K562 (cell line): ENCODE measurements around the gene FSCN2. TPM values are rescaled to one million over a fixed set of nuclear protein-coding genes. Genes with fewer than 3 reads are reported as not detected.

Source experiments
- ATAC-seq: fragments of 200-7000 bp; cut with Tn5 transposase; 3 replicates; pipeline ENCODE4 v1.9.1; 2020; ENCODE audit warnings: moderate library complexity
- BruUV-seq: library from RNA; stranded (reverse); fragments of 400-500 nt; replicated peaks from 2 replicates; lab custom pipeline; 2021; lab: Mats Ljungman, UMichigan
- CTCF ChIA-PET: fragments of 300-600 bp; formaldehyde crosslinking; extraction: SDS; loops from one replicate; lab custom pipeline; 2021; ENCODE audit warnings: low intra/inter-chr PET ratio; lab: Yijun Ruan, JAX
- POLR2A ChIA-PET: fragments of 300-600, 350-650 bp; sonication (Branson Sonifier 250); formaldehyde crosslinking; extraction: SDS; loops from one replicate; lab custom pipeline; 2021; ENCODE audit warnings: antibody characterized with exemption, inconsistent platforms; lab: Yijun Ruan, JAX
- DNase-seq, 4 experiments: peaks; one replicate each; pipeline versions ENCODE4 v3.0.0 to v3.0.0-alpha.2; 2011 to 2018; ENCODE audit warnings: low spot score in 3 of 4, mixed read lengths in 3 of 4; ENCODE audit errors: extremely low read depth in 1 of 4
- FAIRE-seq: peaks from 2 replicates; lab custom pipeline; 2011; peaks lifted over from hg19 to GRCh38; lab: Jason Lieb, UNC
- H2AFZ ChIP-seq: 2 replicates; pipeline ENCODE4 v1.6.0; 2011; ENCODE audit warnings: low read depth, low read length, control low read depth, inconsistent platforms
- H3K27ac ChIP-seq: fragments of 200-600 bp; 3 replicates; pipeline ENCODE4 v1.8.0; 2011; ENCODE audit warnings: low read depth, mild to moderate bottlenecking, control low read depth, inconsistent platforms, low read length, moderate library complexity, mixed read lengths; ENCODE audit errors: extremely low read depth
- H3K27me3 ChIP-seq, 2 experiments: fragments of 300-600 bp in 1 of 2; 2 replicates in 1 of 2; 3 replicates in 1 of 2; pipeline versions ENCODE4 v1.6.0 to v1.8.0; 2011; ENCODE audit warnings: inconsistent platforms in 2 of 2, low read length in 2 of 2, mild to moderate bottlenecking in 1 of 2, mixed read lengths in 1 of 2, moderate library complexity in 1 of 2; ENCODE audit not compliant: control insufficient read depth in 2 of 2, insufficient read depth in 2 of 2
- H3K36me3 ChIP-seq: fragments of 300-600 bp; 3 replicates; pipeline ENCODE4 v1.8.0; 2011; ENCODE audit warnings: mild to moderate bottlenecking, low read length, inconsistent platforms; ENCODE audit not compliant: control insufficient read depth, insufficient read depth
- H3K4me1 ChIP-seq, 2 experiments: fragments of 200-600 bp in 1 of 2; replicated peaks in 1 of 2; 2 replicates in 1 of 2; 3 replicates in 1 of 2; pipeline versions ENCODE4 v1.5.1 to v1.8.0; 2011; ENCODE audit warnings: inconsistent platforms in 2 of 2, low read length in 2 of 2, mild to moderate bottlenecking in 1 of 2, mixed read lengths in 1 of 2, moderate library complexity in 1 of 2; ENCODE audit not compliant: control insufficient read depth in 2 of 2, insufficient read depth in 2 of 2
- H3K4me2 ChIP-seq: 2 replicates; pipeline ENCODE4 v1.6.1; 2011; ENCODE audit warnings: low read length, control low read depth, inconsistent platforms, mixed read lengths; ENCODE audit not compliant: insufficient read depth
- H3K4me3 ChIP-seq: fragments of 200-600 bp; sonication (generic), shearing (Covaris generic); 2 replicates; pipeline ENCODE4 v1.5.1; 2016; ENCODE audit warnings: control low read depth, inconsistent platforms
- H3K79me2 ChIP-seq: fragments of 200-600 bp; 3 replicates; pipeline ENCODE4 v1.8.0; 2011; ENCODE audit warnings: low read length, inconsistent platforms; ENCODE audit not compliant: control insufficient read depth, insufficient read depth
- H3K9ac ChIP-seq, 2 experiments: 2 replicates each; pipeline versions ENCODE4 v1.6.0 to v1.6.1; 2011; ENCODE audit warnings: low read depth in 2 of 2, low read length in 2 of 2, control low read depth in 1 of 2, inconsistent platforms in 1 of 2, mild to moderate bottlenecking in 1 of 2, mixed read lengths in 1 of 2; ENCODE audit not compliant: insufficient read depth in 1 of 2
- H3K9me1 ChIP-seq: one replicate; pipeline ENCODE4 v1.6.0; 2011; ENCODE audit warnings: inconsistent platforms, mild to moderate bottlenecking, low read length, moderate library complexity; ENCODE audit not compliant: control insufficient read depth, insufficient read depth
- H3K9me3 ChIP-seq: replicated peaks from 2 replicates; pipeline ENCODE4 v1.5.1; 2011; ENCODE audit warnings: low read depth, low read length, inconsistent platforms; ENCODE audit not compliant: control insufficient read depth, insufficient read depth
- H4K20me1 ChIP-seq: replicated peaks from 2 replicates; pipeline ENCODE4 v1.6.1; 2011; ENCODE audit warnings: low read length, inconsistent platforms, mixed read lengths; ENCODE audit not compliant: control insufficient read depth, insufficient read depth
- ADNP ChIP-seq: fragments of 200-800 bp; sonication (Bioruptor generic); IDR thresholded peaks from 2 replicates; pipeline ENCODE4 v1.6.1; 2016; ENCODE audit warnings: missing genetic modification characterization, missing compliant biosample characterization
- AFF4 ChIP-seq: sonication (generic); formaldehyde crosslinking; IDR thresholded peaks from 2 replicates; pipeline ENCODE4 v1.8.0; 2023; ENCODE audit warnings: mild to moderate bottlenecking, missing genetic modification reagents
- CTBP1 ChIP-seq: fragments of 450-650 bp; IDR thresholded peaks from 2 replicates; pipeline ENCODE4 v1.6.1; 2016; ENCODE audit warnings: borderline replicate concordance
- HDGF ChIP-seq: fragments of 450-650 bp; IDR thresholded peaks from 2 replicates; pipeline ENCODE4 v1.6.1; 2016
- HIVEP1 ChIP-seq: fragments of 250-450 bp; sonication (Bioruptor Pico); IDR thresholded peaks from 2 replicates; pipeline ENCODE4 v1.4.0; 2020; ENCODE audit warnings: mild to moderate bottlenecking
- MTF1 ChIP-seq: fragments of 250-450 bp; sonication (Bioruptor Pico); IDR thresholded peaks from 2 replicates; pipeline ENCODE4 v1.9.0; 2021; ENCODE audit warnings: moderate library complexity, mild to moderate bottlenecking, inconsistent platforms, borderline replicate concordance
- POLR2B ChIP-seq: fragments of 450-650 bp; IDR thresholded peaks from 2 replicates; pipeline ENCODE4 v1.6.1; 2018; ENCODE audit warnings: low read depth; ENCODE audit not compliant: partially characterized antibody
- POLR2G ChIP-seq: fragments of 200-400 bp; formaldehyde crosslinking; IDR thresholded peaks from 2 replicates; pipeline ENCODE4 v1.6.1; 2017; ENCODE audit warnings: low read depth, mild to moderate bottlenecking, antibody characterized with exemption, low read length, moderate library complexity
- PRMT5 ChIP-seq: sonication (generic); formaldehyde crosslinking; IDR thresholded peaks from 2 replicates; pipeline ENCODE4 v1.5.0; 2020; ENCODE audit warnings: missing genetic modification reagents
- SP1 ChIP-seq: sonication (generic); formaldehyde crosslinking; IDR thresholded peaks from 2 replicates; pipeline ENCODE4 v1.8.1; 2022; ENCODE audit warnings: mild to moderate bottlenecking, missing genetic modification reagents
- ZC3H4 ChIP-seq: sonication (generic); formaldehyde crosslinking; IDR thresholded peaks from 2 replicates; pipeline ENCODE4 v1.9.0; 2021; ENCODE audit warnings: missing genetic modification reagents, borderline replicate concordance
- ZFP30 ChIP-seq: fragments of 250-450 bp; sonication (Bioruptor Pico); IDR thresholded peaks from 2 replicates; pipeline ENCODE4 v1.8.0; 2022; ENCODE audit warnings: moderate library complexity, mild to moderate bottlenecking, inconsistent platforms, borderline replicate concordance
- ZNF143 ChIP-seq: sonication (generic); formaldehyde crosslinking; IDR thresholded peaks from 2 replicates; pipeline ENCODE4 v1.9.0; 2022; ENCODE audit warnings: mild to moderate bottlenecking, missing genetic modification reagents
- ZNF431 ChIP-seq: sonication (generic); formaldehyde crosslinking; IDR thresholded peaks from 2 replicates; pipeline ENCODE4 v1.8.0; 2022; ENCODE audit warnings: mild to moderate bottlenecking, missing genetic modification reagents
- ZNF584 ChIP-seq: fragments of 200-800 bp; sonication (Bioruptor generic); IDR thresholded peaks from 2 replicates; pipeline ENCODE4 v1.6.1; 2016; ENCODE audit warnings: low read depth, mild to moderate bottlenecking, missing genetic modification characterization, missing compliant biosample characterization
- ZNF655 ChIP-seq: fragments of 250-450 bp; sonication (Bioruptor Pico); IDR thresholded peaks from 2 replicates; pipeline ENCODE4 v1.5.0; 2021
- ZNF696 ChIP-seq: fragments of 250-450 bp; sonication (Bioruptor Pico); conservative IDR thresholded peaks from 2 replicates; pipeline ENCODE4 v1.4.0; 2020; ENCODE audit warnings: mild to moderate bottlenecking, moderate library complexity
- WGBS: fragments of 100-300 bp; shearing (Covaris generic); methylation state at CpG from one replicate; pipeline ENCODE4 v1.1.6; 2016; ENCODE audit warnings: low coverage, mixed read lengths; ENCODE audit not compliant: insufficient coverage; ENCODE audit errors: missing lambda C conversion rate; 5-methylcytosine and 5-hydroxymethylcytosine counted together
- in situ Hi-C: fragments of 300-500 bp; cut with MboI; formaldehyde crosslinking; loops from 4 replicates; pipeline ENCODE4 v1.15.0; 2018; ENCODE audit warnings: inconsistent platforms, mixed read lengths
- intact Hi-C: fragments of 100-400 bp; cut with micrococcal nuclease; formaldehyde crosslinking; loops from 2 replicates; pipeline ENCODE4 v1.14.2; 2022
- polyA plus RNA-seq, 8 experiments: library from polyadenylated mRNA; depleted of rRNA in 4 of 8; stranded (reverse) in 5 of 8; unstranded in 3 of 8; fragments of >200 nt; fragmentation: Nextera tagmentation in 2 of 8; fragmentation: Illumina TruSeq in 1 of 8; extraction: Ambion mirVana in 2 of 8; extraction: Trizol in 1 of 8; gene quantifications; 2 replicates each; pipeline versions ENCODE4 v1.2.1 to v1.2.3, GENCODE V29; 2011 to 2014; ENCODE audit warnings: inconsistent platforms in 1 of 8, missing spikeins in 1 of 8
- total RNA-seq, 7 experiments: library from RNA; depleted of rRNA in 6 of 7; stranded (reverse); fragments of >200 nt in 6 of 7; fragmentation: Illumina TruSeq in 2 of 7; extraction: Trizol in 2 of 7; gene quantifications; 2 replicates each; pipeline versions ENCODE4 v1.2.1 to v1.2.3, GENCODE V29; 2011 to 2021; ENCODE audit warnings: low replicate concordance in 1 of 7

FSCN2 gene
- total and polyA plus RNA-seq, 9 of the 15 experiments (the other 6 are each of a cell fraction or from before 2014, with no cell fraction given) = 0.08 TPM; not detected in 8

GRCh38 chr17:81508639-81509206, 19.5 kb upstream of the FSCN2 start:
- FAIRE-seq (peak; percentile 46), ATAC-seq (peak; percentile 35), DNase-seq (no peak)
- in situ Hi-C loops (no loop called here), intact Hi-C loops (no loop called here)
- no peak overlapping the region for H2AFZ ChIP-seq
- H3K9ac ChIP-seq = no peak overlapping the region
- H3K27me3 ChIP-seq = peaks cover 0 to 5% of the 10 kb centered on the region in 2 experiments; a peak in 1 of 5 replicates
- POLR2A ChIA-PET = interaction anchor here (0.6 to 6.4 kb wide), 25 partner anchors 9 to 418 kb away, joined by 3 to 132 read pairs (median 4); partner anchors contain the start of genes BAHCC1, CEP131, FAAP100 and SLC38A10
- peak overlapping the region; percentile 94 for H3K4me2 ChIP-seq
- BruUV-seq = no TSS peak
- peak overlapping the region; percentile 8; the same call in 1 of the 3 replicates for H3K27ac ChIP-seq
- 70% methylated on average over 10 of the region's 10 CpGs for WGBS
- peak overlapping the region; percentile 86; the same call in 1 of the 2 replicates for H3K4me3 ChIP-seq
- H3K36me3 ChIP-seq = peaks cover 37% of the 10 kb centered on the region
- H3K9me1 ChIP-seq = peaks cover 9% of the 10 kb centered on the region
- 0 out of 2 replicates have a peak, but pooled peaks cover 1% of the 10 kb centered on the region for H3K9me3 ChIP-seq
- CTCF ChIA-PET = no interaction called here
- H4K20me1 ChIP-seq = peaks cover 38% of the 10 kb centered on the region
- peaks cover 33 to 35% of the 10 kb centered on the region in 2 experiments; a peak in 4 of 5 replicates for H3K4me1 ChIP-seq
- peaks cover 37% of the 10 kb centered on the region for H3K79me2 ChIP-seq
- TF ChIP-seq POLR2B = peak; percentile 35
- TF ChIP-seq HIVEP1 (CRISPR knock-in tag) = no peak
- no peak for TF ChIP-seq ZFP30 (CRISPR knock-in tag)
- TF ChIP-seq ZNF696 = no peak
- TF ChIP-seq ADNP (tag) = no peak
- TF ChIP-seq MTF1 (CRISPR knock-in tag) = no peak
- 0 out of 2 replicates have a peak, but pooled peaks have one; percentile 18 for TF ChIP-seq ZNF143
- 0 out of 2 replicates have a peak, but pooled peaks have one; percentile 14 for TF ChIP-seq CTBP1
- TF ChIP-seq HDGF = no peak
- peak; percentile 84; the same call in 1 of the 2 replicates for TF ChIP-seq ZC3H4 (CRISPR knock-in tag)
- TF ChIP-seq POLR2G = peak; percentile 46; the same call in 1 of the 2 replicates
- no peak for TF ChIP-seq ZNF584 (CRISPR knock-in tag)
- TF ChIP-seq ZNF431 (CRISPR knock-in tag) = 0 out of 2 replicates have a peak, but pooled peaks have one; percentile 42
- TF ChIP-seq SP1 (CRISPR knock-in tag) = peak; percentile 15; the same call in 1 of the 2 replicates
- TF ChIP-seq ZNF655 (CRISPR knock-in tag) = no peak
- peak; percentile 64; the same call in 1 of the 2 replicates for TF ChIP-seq AFF4
- TF ChIP-seq PRMT5 (CRISPR knock-in tag) = 0 out of 2 replicates have a peak, but pooled peaks have one; percentile 8
